ENCODE data around the gene LSM2. TPM values are rescaled to one million over a fixed set of nuclear protein-coding genes. Genes with fewer than 3 reads are reported as not detected.
A peak's percentile ranks its signal among the peaks of the same experiment; 100 is the strongest.

Gene LSM2
- total and polyA plus RNA-seq, 12 donors: 17.5 to 52.0 (median 23.0) TPM

GRCh38 chr6:31776989-31777666 lies 29.6 kb downstream of the LSM2 start, which contains the start of gene VWA7:
Gene VWA7 (minus strand): TSS chr6:31777328. CDS start chr6:31776779, 549 bp downstream.
- H3K4me1 ChIP-seq: peaks cover 7 to 23% (median 13%) of the 10 kb centered on the region in 9 donors
- H3K27me3 ChIP-seq: no peaks in the 10 kb centered on the region
- H3K9me3 ChIP-seq: no peaks in the 10 kb centered on the region
- peak within 1 kb of the TSS in 8 of 10 donors; percentile 13 to 47 (median 36) for H3K4me3 ChIP-seq
- TF ChIP-seq, protein P1, sequence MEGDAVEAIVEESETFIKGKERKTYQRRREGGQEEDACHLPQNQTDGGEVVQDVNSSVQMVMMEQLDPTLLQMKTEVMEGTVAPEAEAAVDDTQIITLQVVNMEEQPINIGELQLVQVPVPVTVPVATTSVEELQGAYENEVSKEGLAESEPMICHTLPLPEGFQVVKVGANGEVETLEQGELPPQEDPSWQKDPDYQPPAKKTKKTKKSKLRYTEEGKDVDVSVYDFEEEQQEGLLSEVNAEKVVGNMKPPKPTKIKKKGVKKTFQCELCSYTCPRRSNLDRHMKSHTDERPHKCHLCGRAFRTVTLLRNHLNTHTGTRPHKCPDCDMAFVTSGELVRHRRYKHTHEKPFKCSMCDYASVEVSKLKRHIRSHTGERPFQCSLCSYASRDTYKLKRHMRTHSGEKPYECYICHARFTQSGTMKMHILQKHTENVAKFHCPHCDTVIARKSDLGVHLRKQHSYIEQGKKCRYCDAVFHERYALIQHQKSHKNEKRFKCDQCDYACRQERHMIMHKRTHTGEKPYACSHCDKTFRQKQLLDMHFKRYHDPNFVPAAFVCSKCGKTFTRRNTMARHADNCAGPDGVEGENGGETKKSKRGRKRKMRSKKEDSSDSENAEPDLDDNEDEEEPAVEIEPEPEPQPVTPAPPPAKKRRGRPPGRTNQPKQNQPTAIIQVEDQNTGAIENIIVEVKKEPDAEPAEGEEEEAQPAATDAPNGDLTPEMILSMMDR (IDR thresholded peaks at IDR 0.05): no peak
- intact Hi-C loops (cut with DNase I): loop anchor here in 4 of 10 donors (5.0 to 10.0 kb wide), 3 partner anchors 55 to 60 kb away; no protein-coding TSS in a partner anchor
- ATAC-seq: peak; percentile 78 to 93 (median 89)
- DNase-seq: peak; percentile 64 to 77
- peaks cover 0 to 45% (median 19%) of the 10 kb centered on the region in 9 donors for H3K36me3 ChIP-seq
- WGBS, 2 donors: 13 to 17% methylated on average over 15 of the region's 15 CpGs
- peak within 1 kb of the TSS; percentile 29 to 83 (median 74) for H3K27ac ChIP-seq

GRCh38 chr6:31776485-31776988 lies 30.2 kb downstream of the LSM2 start:
- DNase-seq (no peak), ATAC-seq (peak in 2 of 8 donors; percentile 1 to 9)
- H3K27ac ChIP-seq: peak overlapping the region in 9 of 10 donors; percentile 41 to 83 (median 77)
- TF ChIP-seq, protein P1 (IDR thresholded peaks at IDR 0.05): no peak
- H3K9me3 ChIP-seq: no peaks in the 10 kb centered on the region
- H3K27me3 ChIP-seq: no peaks in the 10 kb centered on the region
- 37 to 38% methylated on average over 14 of the region's 14 CpGs for WGBS, 2 donors
- intact Hi-C loops (cut with DNase I): loop anchor here in 4 of 10 donors (5.0 to 10.0 kb wide), 3 partner anchors 56 to 61 kb away; no protein-coding TSS in a partner anchor
- peaks cover 0 to 39% (median 14%) of the 10 kb centered on the region in 9 donors for H3K36me3 ChIP-seq
- H3K4me3 ChIP-seq: peak overlapping the region in 8 of 10 donors; percentile 13 to 47 (median 36)
- peaks cover 7 to 23% (median 13%) of the 10 kb centered on the region in 9 donors for H3K4me1 ChIP-seq

DNA sequence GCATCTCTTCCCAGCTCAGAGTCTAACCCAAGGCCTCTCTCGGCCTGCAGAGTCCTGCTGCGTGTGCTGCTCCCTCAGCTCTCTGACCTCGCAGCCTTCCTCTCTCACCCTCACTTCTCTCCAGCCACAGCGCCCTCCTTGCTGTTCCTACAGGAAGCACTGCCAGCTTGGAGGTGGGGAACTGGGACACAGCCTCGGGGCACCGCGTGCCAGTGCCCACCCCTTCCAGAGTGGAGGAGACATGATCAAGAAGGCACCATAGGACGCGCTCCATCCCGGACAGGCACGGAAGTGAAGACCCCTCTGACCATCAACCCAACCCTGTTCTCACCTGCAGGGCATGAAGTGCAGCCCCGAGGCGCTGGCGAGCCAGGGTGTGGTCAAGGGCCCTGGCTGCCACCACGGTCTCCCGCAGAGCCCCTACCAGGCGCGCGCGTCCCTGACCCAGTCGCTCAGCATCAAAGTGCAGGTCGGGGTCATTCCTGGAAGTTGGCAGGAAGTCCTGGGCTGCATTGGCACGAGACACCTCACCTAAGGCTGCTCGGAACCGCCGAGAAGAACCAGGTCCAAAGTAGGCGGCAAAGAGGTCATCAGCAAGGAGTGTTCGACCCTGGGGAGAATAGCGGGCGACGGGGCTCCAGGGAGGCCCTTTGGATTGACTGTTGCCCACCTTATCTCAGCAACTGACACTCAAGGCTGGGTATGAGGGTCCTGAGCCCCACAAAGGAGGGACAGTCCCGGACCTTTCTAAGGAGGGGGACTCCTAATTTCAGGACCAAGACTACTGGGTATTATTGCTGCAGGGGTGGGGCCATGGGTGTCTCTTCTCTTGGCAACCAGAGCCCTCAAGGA lies 30.9 kb downstream of the LSM2 start:
- peak overlapping the region in 7 of 10 donors; percentile 68 to 83 (median 80) for H3K27ac ChIP-seq

More for the DNA sequence above, 30.9 kb downstream of the LSM2 start:
- ATAC-seq (no peak), DNase-seq (no peak)
- H3K27me3 ChIP-seq: no peaks in the 10 kb centered on the region
- peaks cover 0 to 32% (median 10%) of the 10 kb centered on the region in 9 donors for H3K36me3 ChIP-seq
- H3K4me3 ChIP-seq: no peak overlapping the region
- WGBS, 2 donors: 89 to 94% methylated on average over 32 of the region's 32 CpGs
- TF ChIP-seq, protein P1 (IDR thresholded peaks at IDR 0.05): no peak
- intact Hi-C loops (cut with DNase I): loop anchor here in 4 of 10 donors (5.0 to 10.0 kb wide), 3 partner anchors 56 to 61 kb away; no protein-coding TSS in a partner anchor
- H3K9me3 ChIP-seq: no peaks in the 10 kb centered on the region
- peaks cover 7 to 23% (median 13%) of the 10 kb centered on the region in 9 donors for H3K4me1 ChIP-seq

All from heart right ventricle (tissue), 16 donors.